ENCODE data around the gene PLEKHF1. TPM values are rescaled to one million over a fixed set of nuclear protein-coding genes. Genes with fewer than 3 reads are reported as not detected.
"Not testable (repeated sequence)": the region's sequence is repeated elsewhere in the genome, so short reads cannot be mapped to it uniquely, and the experiment has no call there.

The PLEKHF1 gene
- total RNA-seq, 1 donor from 2014 or later, result 0.92 TPM

DNA sequence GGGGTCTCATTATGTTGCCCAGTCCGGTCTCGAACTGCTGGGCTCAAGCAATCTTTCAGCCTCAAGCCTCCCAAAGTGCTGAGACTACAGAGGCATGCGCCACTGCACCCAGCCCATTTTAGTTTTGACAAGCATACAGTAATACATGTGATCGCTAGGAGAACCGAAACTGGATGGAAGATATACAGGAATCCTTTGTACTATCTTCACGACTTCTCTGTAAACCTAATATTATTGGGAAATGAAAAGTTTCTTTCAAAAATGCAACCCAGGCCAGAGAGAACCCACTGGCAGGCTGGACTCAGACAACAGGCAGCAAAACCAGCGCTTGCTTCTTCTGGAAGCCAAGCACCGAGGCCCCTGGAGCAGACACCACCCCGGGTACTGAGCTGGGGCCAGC, 40.4 kb downstream of the PLEKHF1 start:
- no peak overlapping the region for H3K4me3 Mint-ChIP-seq

DNA sequence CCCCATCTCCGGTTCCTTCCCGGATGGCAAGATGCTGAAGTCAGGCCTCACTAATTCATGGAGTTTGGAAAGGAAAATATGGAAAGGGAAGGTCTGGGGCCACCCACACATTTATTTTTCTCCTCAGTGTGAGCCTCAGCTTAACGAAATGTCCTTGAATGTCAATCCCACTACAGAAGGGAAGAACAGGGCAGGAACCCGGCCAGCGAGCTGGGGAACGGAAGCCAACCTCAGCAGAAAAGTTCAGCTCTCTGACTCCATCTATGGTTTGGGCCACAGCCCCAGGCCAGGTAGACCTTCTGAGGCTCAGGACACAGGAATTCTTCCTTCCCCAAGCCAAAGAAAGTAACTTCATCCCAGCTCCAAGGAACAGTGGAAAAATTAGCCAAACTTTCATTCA, 41.4 kb downstream of the PLEKHF1 start:
- Mint-ChIP-seq H3K36me3 (peaks cover 1% of the 10 kb centered on the region), H3K4me3 (no peak overlapping the region), H3K4me1 (peaks cover under 1% of the 10 kb centered on the region), H3K27me3 (ENCODE audit: low read depth) (no peaks in the 10 kb centered on the region), H3K9me3 (no peaks in the 10 kb centered on the region), H3K27ac (no peak overlapping the region)
- no peak for DNase-seq (ENCODE audit: low spot score in 2 of 2, unreplicated experiment in 2 of 2)
- TF ChIP-seq CTCF (IDR thresholded peaks at IDR 0.05; ENCODE audit: unreplicated experiment), result no peak

More for the DNA sequence above, 40.4 kb downstream of the PLEKHF1 start:
- H3K4me1 Mint-ChIP-seq, result no peaks in the 10 kb centered on the region
- peaks cover 1% of the 10 kb centered on the region for H3K36me3 Mint-ChIP-seq
- no peak overlapping the region for H3K27ac Mint-ChIP-seq
- H3K9me3 Mint-ChIP-seq, result no peaks in the 10 kb centered on the region
- no peak for DNase-seq (ENCODE audit: low spot score in 2 of 2, unreplicated experiment in 2 of 2)
- no peaks in the 10 kb centered on the region for H3K27me3 Mint-ChIP-seq (ENCODE audit: low read depth)
- no peak for TF ChIP-seq CTCF (IDR thresholded peaks at IDR 0.05; ENCODE audit: unreplicated experiment)

DNA sequence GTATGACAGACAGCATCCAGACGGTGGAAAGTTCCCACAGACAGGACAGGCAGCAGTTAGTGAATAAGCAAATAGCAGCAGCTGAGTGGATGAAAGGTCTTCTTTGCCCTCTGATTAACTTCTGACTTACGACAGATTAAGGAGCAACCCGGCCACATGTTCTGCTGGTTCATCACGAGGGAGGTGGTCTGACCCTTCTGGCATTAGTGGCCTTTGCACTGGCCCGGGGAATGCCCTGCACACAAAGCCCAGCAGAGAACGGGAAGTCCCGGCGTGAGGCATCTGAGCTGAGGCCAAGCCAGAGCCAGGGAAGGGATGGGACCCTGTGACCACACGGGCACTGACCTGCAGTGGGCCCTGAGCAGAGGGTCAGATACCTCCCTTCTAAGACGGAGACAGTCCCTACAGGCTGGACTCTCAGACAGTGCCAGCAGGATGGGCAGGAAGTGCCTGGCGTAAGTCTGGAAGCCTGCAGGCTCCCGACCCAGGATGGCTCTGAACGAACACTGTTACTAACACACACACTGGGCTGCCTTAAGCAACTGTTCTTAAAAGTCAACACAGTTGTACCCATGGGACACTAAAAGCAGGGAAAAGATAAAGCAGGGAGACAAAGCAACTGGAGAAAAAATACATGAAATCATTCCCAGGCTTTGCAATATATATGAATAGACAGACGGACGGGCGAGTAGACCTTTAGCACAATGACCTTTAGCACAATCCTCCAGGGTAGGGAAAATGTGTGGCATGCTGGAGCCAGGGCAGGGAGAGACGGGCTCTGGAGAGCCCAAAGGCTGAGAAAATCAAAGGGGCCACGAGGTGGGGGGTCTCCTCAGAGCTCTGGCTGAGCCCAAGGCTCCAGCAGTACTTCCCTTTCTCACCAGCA, 43.5 kb downstream of the PLEKHF1 start:
- H3K27me3 Mint-ChIP-seq (ENCODE audit: low read depth), result no peaks in the 10 kb centered on the region
- no peak overlapping the region for H3K27ac Mint-ChIP-seq
- H3K9me3 Mint-ChIP-seq, result no peaks in the 10 kb centered on the region
- H3K4me3 Mint-ChIP-seq, result no peak overlapping the region
- no peak for DNase-seq (ENCODE audit: low spot score in 2 of 2, unreplicated experiment in 2 of 2)
- H3K4me1 Mint-ChIP-seq, result peaks cover 12% of the 10 kb centered on the region
- TF ChIP-seq CTCF (IDR thresholded peaks at IDR 0.05; ENCODE audit: unreplicated experiment), result no peak
- H3K36me3 Mint-ChIP-seq, result peaks cover 1% of the 10 kb centered on the region

- H3K36me3 Mint-ChIP-seq; H3K4me3 Mint-ChIP-seq; H3K27ac Mint-ChIP-seq; H3K27me3 Mint-ChIP-seq (ENCODE audit: low read depth); H3K9me3 Mint-ChIP-seq; DNase-seq (ENCODE audit: low spot score in 2 of 2, unreplicated experiment in 2 of 2): not testable (repeated sequence)
- H3K4me1 Mint-ChIP-seq, result peaks cover 18% of the 10 kb centered on the region
These were observed 44.2 kb downstream of the PLEKHF1 start for GRCh38 chr19:29709440-29709798.

- no peak overlapping the region for H3K4me3 Mint-ChIP-seq
- H3K4me1 Mint-ChIP-seq, result peaks cover 32% of the 10 kb centered on the region
- no peaks in the 10 kb centered on the region for H3K9me3 Mint-ChIP-seq
These were observed 46.4 kb downstream of the PLEKHF1 start for GRCh38 chr19:29711584-29712132.

More at GRCh38 chr19:29711584-29712132, 46.4 kb downstream of the PLEKHF1 start:
- DNase-seq (ENCODE audit: low spot score in 2 of 2, unreplicated experiment in 2 of 2), result no peak
- no peaks in the 10 kb centered on the region for H3K27me3 Mint-ChIP-seq (ENCODE audit: low read depth)
- H3K36me3 Mint-ChIP-seq, result no peaks in the 10 kb centered on the region
- H3K27ac Mint-ChIP-seq, result no peak overlapping the region
- no peak for TF ChIP-seq CTCF (IDR thresholded peaks at IDR 0.05; ENCODE audit: unreplicated experiment)

All from mesothelial cell of epicardium (in vitro differentiated cells).